HepG2 (cell line): ENCODE results near the gene HTR7. TPM values are rescaled to one million over a fixed set of nuclear protein-coding genes. Genes with fewer than 3 reads are reported as not detected.

Source experiments
- ATAC-seq: fragments of 200-7000 bp; cut with Tn5 transposase; 3 replicates; pipeline ENCODE4 v1.9.1; 2020; ENCODE audit warnings: mild to moderate bottlenecking, moderate library complexity
- BruUV-seq: library from RNA; stranded (reverse); fragments of 400-500 nt; replicated peaks from 2 replicates; lab custom pipeline; 2021; lab: Mats Ljungman, UMichigan
- CTCF ChIA-PET: fragments of 300-600 bp; formaldehyde crosslinking; extraction: SDS; loops from one replicate; lab custom pipeline; 2021; ENCODE audit warnings: low total read pairs, inconsistent platforms, low intra/inter-chr PET ratio; lab: Yijun Ruan, JAX
- POLR2A ChIA-PET: fragments of 350-600 bp; sonication (Branson Sonifier 250); formaldehyde crosslinking; loops from one replicate; lab custom pipeline; 2020; ENCODE audit warnings: antibody characterized with exemption, inconsistent platforms; lab: Yijun Ruan, JAX
- DNase-seq: peaks from one replicate; pipeline ENCODE4 v3.0.0-alpha.2; 2015; ENCODE audit warnings: low spot score
- FAIRE-seq: peaks from 3 replicates; lab custom pipeline; 2011; peaks lifted over from hg19 to GRCh38; lab: Jason Lieb, UNC
- H2AFZ ChIP-seq: one replicate; pipeline ENCODE4 v1.6.1; 2011; ENCODE audit warnings: low read length, inconsistent platforms
- H3K27ac ChIP-seq: fragments of 300-600 bp; 3 replicates; pipeline ENCODE4 v1.8.0; 2011; ENCODE audit warnings: mixed run types, mild to moderate bottlenecking, mixed read lengths, low read length, inconsistent platforms; ENCODE audit not compliant: insufficient read depth; ENCODE audit errors: extremely low read length
- H3K27me3 ChIP-seq, 2 experiments: fragments of 200-600 bp in 1 of 2; 2 replicates in 1 of 2; 3 replicates in 1 of 2; pipeline versions ENCODE4 v1.6.0 to v1.8.0; 2011; ENCODE audit warnings: low read length in 2 of 2, mild to moderate bottlenecking in 2 of 2, moderate library complexity in 2 of 2, inconsistent platforms in 1 of 2; ENCODE audit not compliant: insufficient read depth in 2 of 2, control insufficient read depth in 1 of 2
- H3K36me3 ChIP-seq, 2 experiments: fragments of 200-600 bp in 1 of 2; replicated peaks in 1 of 2; 2 replicates in 1 of 2; 3 replicates in 1 of 2; pipeline versions ENCODE4 v1.5.1 to v1.8.0; 2011; ENCODE audit warnings: low read length in 2 of 2, inconsistent platforms in 1 of 2; ENCODE audit not compliant: insufficient read depth in 2 of 2, control insufficient read depth in 1 of 2
- H3K4me1 ChIP-seq: 2 replicates; pipeline ENCODE4 v1.5.1; 2012; ENCODE audit warnings: low read length, inconsistent platforms; ENCODE audit not compliant: insufficient read depth
- H3K4me2 ChIP-seq: 2 replicates; pipeline ENCODE4 v1.6.0; 2011; ENCODE audit warnings: low read depth, low read length, inconsistent platforms
- H3K4me3 ChIP-seq, 3 experiments: fragments of 200-600 bp in 1 of 3; sonication (generic), shearing (Covaris generic) in 1 of 3; replicated peaks in 1 of 3; 2 replicates each; pipeline ENCODE4 v1.5.1; 2011 to 2016; ENCODE audit warnings: low read length in 3 of 3, inconsistent platforms in 2 of 3, low read depth in 2 of 3, mild to moderate bottlenecking in 2 of 3, control low read depth in 1 of 3, mixed read lengths in 1 of 3; ENCODE audit not compliant: insufficient read depth in 1 of 3
- H3K79me2 ChIP-seq: one replicate; pipeline ENCODE4 v1.6.1; 2011; ENCODE audit warnings: low read length, inconsistent platforms; ENCODE audit not compliant: insufficient read depth
- H3K9ac ChIP-seq: 2 replicates; pipeline ENCODE4 v1.6.0; 2011; ENCODE audit warnings: mild to moderate bottlenecking, low read depth, low read length, inconsistent platforms; ENCODE audit not compliant: insufficient read depth
- H3K9me3 ChIP-seq: 2 replicates; pipeline ENCODE4 v1.5.1; 2012; ENCODE audit warnings: mild to moderate bottlenecking, low read length
- H4K20me1 ChIP-seq: 2 replicates; pipeline ENCODE4 v1.6.0; 2011; ENCODE audit warnings: inconsistent platforms, mild to moderate bottlenecking, low read length, moderate library complexity; ENCODE audit not compliant: insufficient read depth
- ARID3A ChIP-seq: IDR thresholded peaks from 2 replicates; pipeline ENCODE4 v1.6.1; 2012; ENCODE audit warnings: low read depth, low read length, improper control_type of control experiment
- ARNTL ChIP-seq: sonication (generic); formaldehyde crosslinking; IDR thresholded peaks from 2 replicates; pipeline ENCODE4 v1.4.0; 2020; ENCODE audit warnings: mild to moderate bottlenecking, missing genetic modification reagents
- DMTF1 ChIP-seq: sonication (generic); formaldehyde crosslinking; IDR thresholded peaks from 2 replicates; pipeline ENCODE4 v1.4.0; 2020; ENCODE audit warnings: mild to moderate bottlenecking, missing genetic modification reagents
- HIC2 ChIP-seq: sonication (generic); formaldehyde crosslinking; IDR thresholded peaks from 2 replicates; pipeline ENCODE4 v1.9.0; 2022; ENCODE audit warnings: low read depth, missing genetic modification reagents
- ISL2 ChIP-seq: sonication (generic); formaldehyde crosslinking; IDR thresholded peaks from 2 replicates; pipeline ENCODE4 v1.5.0; 2020; ENCODE audit warnings: missing genetic modification reagents
- POLR2G ChIP-seq: fragments of 200-400 bp; formaldehyde crosslinking; IDR thresholded peaks from 2 replicates; pipeline ENCODE4 v1.6.1; 2018; ENCODE audit warnings: mild to moderate bottlenecking, low read depth, low read length, moderate library complexity
- SAFB2 ChIP-seq: sonication (generic); formaldehyde crosslinking; IDR thresholded peaks from 2 replicates; pipeline ENCODE4 v1.5.1; 2020; ENCODE audit warnings: missing genetic modification reagents, low read depth, mild to moderate bottlenecking, borderline replicate concordance
- TFAP4 ChIP-seq: sonication (generic); IDR thresholded peaks from 2 replicates; pipeline ENCODE4 v1.6.1; 2016; ENCODE audit warnings: low read depth, borderline replicate concordance
- TFE3 ChIP-seq: IDR thresholded peaks from 2 replicates; pipeline ENCODE4 v1.6.1; 2016
- XRCC5 ChIP-seq: fragments of 200-400 bp; formaldehyde crosslinking; optimal IDR thresholded peaks from 2 replicates; pipeline ENCODE3; 2017; ENCODE audit warnings: mild to moderate bottlenecking, low read length
- ZBTB14 ChIP-seq: sonication (generic); formaldehyde crosslinking; IDR thresholded peaks from 2 replicates; pipeline ENCODE4 v1.4.0; 2020; ENCODE audit warnings: missing genetic modification reagents
- ZNF205 ChIP-seq: IDR thresholded peaks from 2 replicates; pipeline ENCODE4 v1.6.1; 2018; ENCODE audit warnings: missing biosample characterization, missing genetic modification reagents
- ZNF549 ChIP-seq: sonication (generic); formaldehyde crosslinking; IDR thresholded peaks from 2 replicates; pipeline ENCODE4 v1.5.0; 2020; ENCODE audit warnings: missing genetic modification reagents
- ZNF563 ChIP-seq: sonication (generic); formaldehyde crosslinking; IDR thresholded peaks from 2 replicates; pipeline ENCODE4 v1.8.0; 2022; ENCODE audit warnings: mild to moderate bottlenecking, moderate library complexity, missing genetic modification reagents
- ZNF567 ChIP-seq: sonication (generic); formaldehyde crosslinking; IDR thresholded peaks from 2 replicates; pipeline ENCODE4 v1.8.1; 2023; ENCODE audit warnings: mild to moderate bottlenecking, missing genetic modification reagents, borderline replicate concordance
- ZNF616 ChIP-seq: sonication (generic); formaldehyde crosslinking; IDR thresholded peaks from 2 replicates; pipeline ENCODE4 v1.5.0; 2020; ENCODE audit warnings: low read depth, mild to moderate bottlenecking, missing genetic modification reagents
- WGBS: methylation state at CpG from one replicate; pipeline ENCODE4 v1.1.6; 2017; ENCODE audit warnings: low lambda C conversion rate; 5-methylcytosine and 5-hydroxymethylcytosine counted together
- in situ Hi-C: cut with HindIII; loops from 2 replicates; pipeline ENCODE4 v1.10.0; 2017; ENCODE audit warnings: low pct_unique_long_range_greater_than_20kb; ENCODE audit not compliant: extremely low pct_ligation_motif_present
- intact Hi-C: fragments of 100-400 bp; cut with micrococcal nuclease; formaldehyde crosslinking; loops from one replicate; pipeline ENCODE4 v1.10.0; 2022; ENCODE audit not compliant: unreplicated experiment
- polyA plus RNA-seq, 8 experiments: library from polyadenylated mRNA; depleted of rRNA in 3 of 8; stranded (reverse) in 7 of 8; unstranded in 1 of 8; fragments of >200 nt; fragmentation: Illumina TruSeq in 4 of 8; extraction: Trizol in 4 of 8; gene quantifications; 2 replicates each; pipeline versions ENCODE4 v1.2.1 to v1.2.3, GENCODE V29; 2011 to 2016; ENCODE audit warnings: low read depth in 4 of 8, missing spikeins in 1 of 8, mixed read lengths in 1 of 8; ENCODE audit not compliant: insufficient read depth in 1 of 8
- total RNA-seq, 5 experiments: library from RNA; depleted of rRNA; stranded (reverse); fragments of >200 nt; fragmentation: Illumina TruSeq; extraction: Trizol; gene quantifications; 2 replicates each; pipeline ENCODE4 v1.2.3, GENCODE V29; 2016; ENCODE audit warnings: low read depth in 1 of 5

Gene HTR7
- total and polyA plus RNA-seq, 2 of the 13 experiments (the other 11 are each of a cell fraction or from before 2014, with no cell fraction given) = 0.04 TPM; not detected in 1

- TF ChIP-seq ZNF616 (CRISPR knock-in tag) (no peak), ISL2 (CRISPR knock-in tag) (no peak), TFAP4 (no peak), ZNF205 (CRISPR knock-in tag) (no peak), ZNF549 (CRISPR knock-in tag) (no peak), ARNTL (no peak), XRCC5 (no peak), ARID3A (no peak), POLR2G (no peak), TFE3 (CRISPR knock-in tag) (no peak), HIC2 (CRISPR knock-in tag) (no peak), SAFB2 (no peak), ZNF563 (CRISPR knock-in tag) (no peak), ZNF567 (CRISPR knock-in tag) (no peak), ZBTB14 (CRISPR knock-in tag) (no peak), DMTF1 (CRISPR knock-in tag) (no peak)
- WGBS = 97% methylated on average over 2 of the region's 2 CpGs
- ATAC-seq (no peak), FAIRE-seq (no peak), DNase-seq (no peak)
- BruUV-seq = no TSS peak
- in situ Hi-C loops (loop anchor here (25.0 kb wide), 1 partner anchor 497 kb away; no protein-coding TSS in a partner anchor), intact Hi-C loops (no loop called here)
- ChIA-PET POLR2A (no interaction called here), CTCF (no interaction called here)
- no peak overlapping the region for H3K4me2 ChIP-seq
- H3K9me3 ChIP-seq = no peaks in the 10 kb centered on the region
- no peaks in the 10 kb centered on the region for H3K27me3 ChIP-seq
- no peak overlapping the region for H3K27ac ChIP-seq
- no peak overlapping the region for H3K9ac ChIP-seq
- no peaks in the 10 kb centered on the region for H3K79me2 ChIP-seq
- H3K4me1 ChIP-seq = no peaks in the 10 kb centered on the region
- peaks cover 14 to 77% of the 10 kb centered on the region in 2 experiments for H3K36me3 ChIP-seq
- H4K20me1 ChIP-seq = no peaks in the 10 kb centered on the region
- H3K4me3 ChIP-seq = no peak overlapping the region
- H2AFZ ChIP-seq = no peak overlapping the region
Observed at GRCh38 chr10:90890347-90890746, 32.5 kb upstream of the HTR7 start.
